ENCODE measurements around the gene CORO1A. TPM values are rescaled to one million over a fixed set of nuclear protein-coding genes. Genes with fewer than 3 reads are reported as not detected.

Gene CORO1A
- total RNA-seq, 1 donor from 2014 or later, result 10.6 TPM

DNA sequence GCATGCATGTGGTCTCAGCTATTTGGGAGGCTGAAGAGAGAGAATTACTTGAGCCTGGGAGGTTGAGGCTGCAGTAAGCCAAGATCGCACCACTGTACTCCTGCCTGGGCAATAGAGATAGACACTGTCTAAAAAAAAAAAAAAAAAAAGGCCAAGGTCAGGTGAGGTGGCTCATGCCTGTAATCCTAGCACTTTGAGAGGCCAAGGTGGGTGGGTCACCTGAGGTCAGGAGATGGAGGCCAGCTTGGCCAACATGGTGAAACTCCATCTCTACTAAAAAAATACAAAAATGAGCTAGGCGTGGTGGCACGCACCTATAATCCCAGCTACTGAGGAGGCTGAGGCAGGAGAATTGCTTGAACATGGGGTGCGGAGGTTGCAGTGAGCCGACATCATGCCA is 28.2 kb upstream of the CORO1A start:
- H3K27ac Mint-ChIP-seq, result no peak overlapping the region
- H3K4me3 ChIP-seq, result no peak overlapping the region
- no peak overlapping the region for H3K4me3 Mint-ChIP-seq
- H3K9ac ChIP-seq, result no peak overlapping the region
- no peaks in the 10 kb centered on the region for H3K79me2 ChIP-seq (ENCODE audit: low read depth)
- DNase-seq (ENCODE audit: low spot score), result no peak
- no peak overlapping the region for H3K27ac ChIP-seq
- no peaks in the 10 kb centered on the region for H3K4me1 ChIP-seq
- H3F3A ChIP-seq (ENCODE audit: low read depth), result no peaks in the 10 kb centered on the region
- H3K4me1 Mint-ChIP-seq, result no peaks in the 10 kb centered on the region
- no peaks in the 10 kb centered on the region for H3K36me3 ChIP-seq
- H3K27me3 ChIP-seq, result no peaks in the 10 kb centered on the region
- TF ChIP-seq EZH2phosphoT487 (IDR thresholded peaks at IDR 0.05) (no peak), EZH2 (IDR thresholded peaks at IDR 0.05) (no peak), CTCF (IDR thresholded peaks at IDR 0.05) (no peak)
- H3K36me3 Mint-ChIP-seq, result no peaks in the 10 kb centered on the region
- peaks cover 10% of the 10 kb centered on the region for H3K9me3 Mint-ChIP-seq
- no peaks in the 10 kb centered on the region for H3K9me3 ChIP-seq (ENCODE audit: low read depth)
- no peak overlapping the region for H3K4me2 ChIP-seq
- no peak overlapping the region for H2AFZ ChIP-seq (replicated peaks)
- peaks cover 6% of the 10 kb centered on the region for H3K27me3 Mint-ChIP-seq (ENCODE audit: insufficient read depth, low read depth)
- no peaks in the 10 kb centered on the region for H4K20me1 ChIP-seq (ENCODE audit: low read depth)

- H3K79me2 ChIP-seq (ENCODE audit: low read depth), result no peaks in the 10 kb centered on the region
- no peak overlapping the region for H3K27ac Mint-ChIP-seq
- H2AFZ ChIP-seq (replicated peaks), result no peak overlapping the region
- peaks cover 4% of the 10 kb centered on the region for H3K27me3 Mint-ChIP-seq (ENCODE audit: insufficient read depth, low read depth)
- H3K4me1 ChIP-seq, result no peaks in the 10 kb centered on the region
- no peak overlapping the region for H3K4me3 ChIP-seq
- H3K36me3 ChIP-seq, result no peaks in the 10 kb centered on the region
- no peaks in the 10 kb centered on the region for H3F3A ChIP-seq (ENCODE audit: low read depth)
- no peaks in the 10 kb centered on the region for H3K4me1 Mint-ChIP-seq
- no peaks in the 10 kb centered on the region for H3K36me3 Mint-ChIP-seq
- H3K4me3 Mint-ChIP-seq, result no peak overlapping the region
- TF ChIP-seq EZH2phosphoT487 (IDR thresholded peaks at IDR 0.05) (no peak), CTCF (IDR thresholded peaks at IDR 0.05) (no peak)
- H3K9ac ChIP-seq, result no peak overlapping the region
- H3K9me3 ChIP-seq (ENCODE audit: low read depth), result no peaks in the 10 kb centered on the region
- no peak overlapping the region for H3K27ac ChIP-seq
- DNase-seq (ENCODE audit: low spot score), result no peak
- peaks cover 5% of the 10 kb centered on the region for H3K9me3 Mint-ChIP-seq
- H3K4me2 ChIP-seq, result no peak overlapping the region
- H4K20me1 ChIP-seq (ENCODE audit: low read depth), result no peaks in the 10 kb centered on the region
- no peaks in the 10 kb centered on the region for H3K27me3 ChIP-seq
Observed at GRCh38 chr16:30157214-30157613, 26.2 kb upstream of the CORO1A start.

- peaks cover 2% of the 10 kb centered on the region for H3K4me1 Mint-ChIP-seq
- Histone ChIP-seq H2AFZ (replicated peaks) (no peak overlapping the region), H3K79me2 (ENCODE audit: low read depth) (no peaks in the 10 kb centered on the region), H3K27ac (no peak overlapping the region), H3K36me3 (no peaks in the 10 kb centered on the region), H3K4me2 (no peak overlapping the region), H3K4me1 (no peaks in the 10 kb centered on the region), H3K27me3 (no peaks in the 10 kb centered on the region), H3K9me3 (ENCODE audit: low read depth) (no peaks in the 10 kb centered on the region), H3F3A (ENCODE audit: low read depth) (no peaks in the 10 kb centered on the region), H3K4me3 (no peak overlapping the region), H4K20me1 (ENCODE audit: low read depth) (no peaks in the 10 kb centered on the region), H3K9ac (no peak overlapping the region)
- H3K9me3 Mint-ChIP-seq, result peaks cover 5% of the 10 kb centered on the region
- H3K36me3 Mint-ChIP-seq, result no peaks in the 10 kb centered on the region
- DNase-seq (ENCODE audit: low spot score), result no peak
- peaks cover 4% of the 10 kb centered on the region for H3K27me3 Mint-ChIP-seq (ENCODE audit: insufficient read depth, low read depth)
- H3K27ac Mint-ChIP-seq, result no peak overlapping the region
- TF ChIP-seq EZH2phosphoT487 (IDR thresholded peaks at IDR 0.05) (no peak), EZH2 (IDR thresholded peaks at IDR 0.05) (no peak), CTCF (IDR thresholded peaks at IDR 0.05) (no peak)
- no peak overlapping the region for H3K4me3 Mint-ChIP-seq
Observed at GRCh38 chr16:30163538-30163937, 19.9 kb upstream of the CORO1A start.
